Memory B cell (primary cell): Measurements from ENCODE around the gene GALNT9.
"Not testable (repeated sequence)": the region's sequence is repeated elsewhere in the genome, so short reads cannot be mapped to it uniquely, and the experiment has no call there.

Source experiments
- ATAC-seq: fragments of 150-1000 bp; cut with Tn5 transposase; 2 replicates; pipeline ENCODE4 v1.10.0; 2021; ENCODE audit warnings: low read depth, mild to moderate bottlenecking, moderate library complexity
- DNase-seq, 2 donors: peaks; one replicate each; pipeline ENCODE4 v3.0.0; 2022; ENCODE audit warnings: low spot score in 2 of 2
- H3K27ac Mint-ChIP-seq: one replicate; pipeline ENCODE4 v1.8.0; 2022; ENCODE audit warnings: mild to moderate bottlenecking, moderate library complexity, mixed read lengths
- H3K27me3 Mint-ChIP-seq: one replicate; pipeline ENCODE4 v1.8.0; 2022; ENCODE audit warnings: mixed read lengths
- H3K36me3 Mint-ChIP-seq: one replicate; pipeline ENCODE4 v1.8.0; 2022; ENCODE audit warnings: mild to moderate bottlenecking, mixed read lengths
- H3K4me1 Mint-ChIP-seq: one replicate; pipeline ENCODE4 v1.8.0; 2022; ENCODE audit warnings: mixed read lengths
- H3K4me3 Mint-ChIP-seq: one replicate; pipeline ENCODE4 v1.8.0; 2022; ENCODE audit warnings: mild to moderate bottlenecking, moderate library complexity, mixed read lengths
- H3K9me3 Mint-ChIP-seq: one replicate; pipeline ENCODE4 v1.8.0; 2022; ENCODE audit warnings: mixed read lengths

GALNT9 gene

GRCh38 chr12:132222096-132222807 lies 107.1 kb downstream of the GALNT9 start:
- peaks cover 15% of the 10 kb centered on the region for H3K27me3 Mint-ChIP-seq
- peak; percentile 55 to 61 for DNase-seq
- H3K4me3 Mint-ChIP-seq: peak overlapping the region; percentile 55
- peaks cover 15% of the 10 kb centered on the region for H3K4me1 Mint-ChIP-seq
- peak overlapping the region; percentile 61 for H3K27ac Mint-ChIP-seq
- peaks cover 2% of the 10 kb centered on the region for H3K36me3 Mint-ChIP-seq
- H3K9me3 Mint-ChIP-seq: peaks cover 9% of the 10 kb centered on the region
- ATAC-seq: peak; percentile 96

- not testable (repeated sequence) for H3K27ac Mint-ChIP-seq, DNase-seq, ATAC-seq, H3K4me3 Mint-ChIP-seq, H3K36me3 Mint-ChIP-seq, H3K9me3 Mint-ChIP-seq
- Mint-ChIP-seq H3K4me1 (peaks cover 15% of the 10 kb centered on the region), H3K27me3 (peaks cover 19% of the 10 kb centered on the region)
These were observed 109.6 kb downstream of the GALNT9 start for GRCh38 chr12:132219761-132220160.

GRCh38 chr12:132219323-132219722 lies 110.1 kb downstream of the GALNT9 start:
- Mint-ChIP-seq H3K36me3 (peaks cover 2% of the 10 kb centered on the region), H3K27me3 (peaks cover 19% of the 10 kb centered on the region), H3K27ac (no peak overlapping the region), H3K4me1 (peaks cover 15% of the 10 kb centered on the region), H3K9me3 (peaks cover 9% of the 10 kb centered on the region), H3K4me3 (no peak overlapping the region)
- ATAC-seq (no peak), DNase-seq (no peak)

- DNase-seq: no peak
- H3K4me3 Mint-ChIP-seq: no peak overlapping the region
- peaks cover 2% of the 10 kb centered on the region for H3K36me3 Mint-ChIP-seq
- H3K27ac Mint-ChIP-seq: no peak overlapping the region
- peaks cover 19% of the 10 kb centered on the region for H3K27me3 Mint-ChIP-seq
- peaks cover 15% of the 10 kb centered on the region for H3K4me1 Mint-ChIP-seq
- no peak for ATAC-seq
- peaks cover 9% of the 10 kb centered on the region for H3K9me3 Mint-ChIP-seq
These were observed 110.5 kb downstream of the GALNT9 start for GRCh38 chr12:132218915-132219314.

GRCh38 chr12:132218527-132218875 lies 110.9 kb downstream of the GALNT9 start:
- peaks cover 9% of the 10 kb centered on the region for H3K9me3 Mint-ChIP-seq
- DNase-seq (no peak), ATAC-seq (no peak)
- no peak overlapping the region for H3K27ac Mint-ChIP-seq
- peaks cover 19% of the 10 kb centered on the region for H3K27me3 Mint-ChIP-seq
- no peak overlapping the region for H3K4me3 Mint-ChIP-seq
- H3K4me1 Mint-ChIP-seq: peaks cover 15% of the 10 kb centered on the region
- H3K36me3 Mint-ChIP-seq: peaks cover 2% of the 10 kb centered on the region

- Mint-ChIP-seq H3K27me3 (peaks cover 19% of the 10 kb centered on the region), H3K36me3 (peaks cover 4% of the 10 kb centered on the region), H3K27ac (no peak overlapping the region), H3K9me3 (peaks cover 10% of the 10 kb centered on the region), H3K4me3 (no peak overlapping the region), H3K4me1 (peaks cover 18% of the 10 kb centered on the region)
- ATAC-seq (no peak), DNase-seq (no peak)
These were observed 111.4 kb downstream of the GALNT9 start for GRCh38 chr12:132217800-132218526.

- peaks cover 19% of the 10 kb centered on the region for H3K27me3 Mint-ChIP-seq
- peaks cover 12% of the 10 kb centered on the region for H3K4me1 Mint-ChIP-seq
- peaks cover 10% of the 10 kb centered on the region for H3K9me3 Mint-ChIP-seq
- no peak for ATAC-seq
- no peak overlapping the region for H3K4me3 Mint-ChIP-seq
- DNase-seq: no peak
- peaks cover 4% of the 10 kb centered on the region for H3K36me3 Mint-ChIP-seq
- H3K27ac Mint-ChIP-seq: no peak overlapping the region
These were observed 112.0 kb downstream of the GALNT9 start for GRCh38 chr12:132217371-132217770.

- no peak for ATAC-seq
These were observed 112.9 kb downstream of the GALNT9 start for GRCh38 chr12:132216354-132216987.

GRCh38 chr12:132215299-132215989 lies 113.9 kb downstream of the GALNT9 start:
- ATAC-seq: no peak
- peaks cover 19% of the 10 kb centered on the region for H3K27me3 Mint-ChIP-seq
- H3K9me3 Mint-ChIP-seq: peaks cover 10% of the 10 kb centered on the region
- H3K4me3 Mint-ChIP-seq: no peak overlapping the region
- peak overlapping the region; percentile 19 for H3K27ac Mint-ChIP-seq
- H3K36me3 Mint-ChIP-seq: peaks cover 4% of the 10 kb centered on the region
- peaks cover 6% of the 10 kb centered on the region for H3K4me1 Mint-ChIP-seq
- DNase-seq: no peak

More at GRCh38 chr12:132216354-132216987, 112.9 kb downstream of the GALNT9 start:
- DNase-seq: no peak
- peak overlapping the region; percentile 19 for H3K27ac Mint-ChIP-seq
- peaks cover 10% of the 10 kb centered on the region for H3K9me3 Mint-ChIP-seq
- H3K4me1 Mint-ChIP-seq: peaks cover 6% of the 10 kb centered on the region
- no peak overlapping the region for H3K4me3 Mint-ChIP-seq
- H3K36me3 Mint-ChIP-seq: peaks cover 4% of the 10 kb centered on the region
- H3K27me3 Mint-ChIP-seq: peaks cover 19% of the 10 kb centered on the region

- DNase-seq (no peak), ATAC-seq (no peak)
- peaks cover 13% of the 10 kb centered on the region for H3K27me3 Mint-ChIP-seq
- H3K4me3 Mint-ChIP-seq: no peak overlapping the region
- H3K36me3 Mint-ChIP-seq: peaks cover 4% of the 10 kb centered on the region
- H3K4me1 Mint-ChIP-seq: peaks cover 6% of the 10 kb centered on the region
- H3K9me3 Mint-ChIP-seq: peaks cover 7% of the 10 kb centered on the region
- H3K27ac Mint-ChIP-seq: no peak overlapping the region
These were observed 114.5 kb downstream of the GALNT9 start for GRCh38 chr12:132214891-132215290.

- Mint-ChIP-seq H3K4me1 (peaks cover 6% of the 10 kb centered on the region), H3K27ac (no peak overlapping the region), H3K27me3 (peaks cover 13% of the 10 kb centered on the region), H3K36me3 (peaks cover 4% of the 10 kb centered on the region), H3K4me3 (no peak overlapping the region), H3K9me3 (peaks cover 7% of the 10 kb centered on the region)
- ATAC-seq (no peak), DNase-seq (no peak)
These were observed 115.3 kb downstream of the GALNT9 start for GRCh38 chr12:132214161-132214476.

GRCh38 chr12:132213359-132214160 lies 115.8 kb downstream of the GALNT9 start:
- no peak for ATAC-seq
- peaks cover 4% of the 10 kb centered on the region for H3K36me3 Mint-ChIP-seq

GRCh38 chr12:132211816-132212215 lies 117.6 kb downstream of the GALNT9 start:
- peaks cover 2% of the 10 kb centered on the region for H3K36me3 Mint-ChIP-seq
- H3K27ac Mint-ChIP-seq: peak overlapping the region; percentile 50
- H3K9me3 Mint-ChIP-seq: peaks cover 2% of the 10 kb centered on the region
- H3K4me1 Mint-ChIP-seq: peaks cover 4% of the 10 kb centered on the region
- H3K27me3 Mint-ChIP-seq: peaks cover 7% of the 10 kb centered on the region
- H3K4me3 Mint-ChIP-seq: no peak overlapping the region
- ATAC-seq (peak; percentile 82), DNase-seq (no peak)

More at GRCh38 chr12:132213359-132214160, 115.8 kb downstream of the GALNT9 start:
- peak overlapping the region; percentile 8 for H3K27ac Mint-ChIP-seq
- peaks cover 7% of the 10 kb centered on the region for H3K9me3 Mint-ChIP-seq
- no peak overlapping the region for H3K4me3 Mint-ChIP-seq
- peaks cover 13% of the 10 kb centered on the region for H3K27me3 Mint-ChIP-seq
- peaks cover 6% of the 10 kb centered on the region for H3K4me1 Mint-ChIP-seq
- DNase-seq: no peak
